Sciatic nerve (tissue), 2 donors: ENCODE results near the gene CEL. TPM values are rescaled to one million over a fixed set of nuclear protein-coding genes. Genes with fewer than 3 reads are reported as not detected.
"Not testable (repeated sequence)": the region's sequence is repeated elsewhere in the genome, so short reads cannot be mapped to it uniquely, and the experiment has no call there.

Experiments used
- ATAC-seq: fragments of 200-7000 bp; cut with Tn5 transposase; one replicate; pipeline ENCODE4 v1.9.1; 2020; ENCODE audit warnings: mild to moderate bottlenecking, moderate library complexity
- DNase-seq: peaks from one replicate; pipeline ENCODE4 v3.0.0-alpha.2; 2020; ENCODE audit warnings: low spot score
- intact Hi-C: fragments of 100-400 bp; cut with DNase I; formaldehyde crosslinking; loops from one replicate; pipeline ENCODE4 v1.14.2; 2022
- total RNA-seq: library from RNA; stranded (reverse); fragmentation: NEBNext Ultra II Directional; extraction: Animal tissue kit (Norgen Biotek cat#: 25700); gene quantifications from one replicate; pipeline ENCODE4 v1.2.1, GENCODE V29; 2021
- donor health status: DM: no; HTN: no; CAD: no.
- donor health status: DM: no; HTN: no; CAD: no.

Gene CEL
- total RNA-seq, result 2.7 TPM

DNA sequence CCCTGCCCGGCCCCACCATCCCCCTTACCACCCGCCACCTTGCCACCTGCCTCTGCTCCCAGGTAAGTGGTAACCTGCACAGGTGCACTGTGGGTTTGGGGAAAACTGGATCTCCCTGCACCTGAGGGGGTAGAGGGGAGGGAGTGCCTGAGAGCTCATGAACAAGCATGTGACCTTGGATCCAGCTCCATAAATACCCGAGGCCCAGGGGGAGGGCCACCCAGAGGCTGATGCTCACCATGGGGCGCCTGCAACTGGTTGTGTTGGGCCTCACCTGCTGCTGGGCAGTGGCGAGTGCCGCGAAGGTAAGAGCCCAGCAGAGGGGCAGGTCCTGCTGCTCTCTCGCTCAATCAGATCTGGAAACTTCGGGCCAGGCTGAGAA, at the start of gene CEL:
Gene CEL (plus strand): TSS at position 218 of the 382 bp plus-strand sequence. CDS start 22 bp downstream, at position 240.
- ATAC-seq, DNase-seq: not testable (repeated sequence)

GRCh38 chr9:133014696-133015095, 47.1 kb upstream of the CEL start:
- no peak for ATAC-seq
- no peak for DNase-seq
- intact Hi-C loops, result no loop called here

More for the DNA sequence above, at the start of gene CEL:
- intact Hi-C loops, result not testable (repeated sequence)

DNA sequence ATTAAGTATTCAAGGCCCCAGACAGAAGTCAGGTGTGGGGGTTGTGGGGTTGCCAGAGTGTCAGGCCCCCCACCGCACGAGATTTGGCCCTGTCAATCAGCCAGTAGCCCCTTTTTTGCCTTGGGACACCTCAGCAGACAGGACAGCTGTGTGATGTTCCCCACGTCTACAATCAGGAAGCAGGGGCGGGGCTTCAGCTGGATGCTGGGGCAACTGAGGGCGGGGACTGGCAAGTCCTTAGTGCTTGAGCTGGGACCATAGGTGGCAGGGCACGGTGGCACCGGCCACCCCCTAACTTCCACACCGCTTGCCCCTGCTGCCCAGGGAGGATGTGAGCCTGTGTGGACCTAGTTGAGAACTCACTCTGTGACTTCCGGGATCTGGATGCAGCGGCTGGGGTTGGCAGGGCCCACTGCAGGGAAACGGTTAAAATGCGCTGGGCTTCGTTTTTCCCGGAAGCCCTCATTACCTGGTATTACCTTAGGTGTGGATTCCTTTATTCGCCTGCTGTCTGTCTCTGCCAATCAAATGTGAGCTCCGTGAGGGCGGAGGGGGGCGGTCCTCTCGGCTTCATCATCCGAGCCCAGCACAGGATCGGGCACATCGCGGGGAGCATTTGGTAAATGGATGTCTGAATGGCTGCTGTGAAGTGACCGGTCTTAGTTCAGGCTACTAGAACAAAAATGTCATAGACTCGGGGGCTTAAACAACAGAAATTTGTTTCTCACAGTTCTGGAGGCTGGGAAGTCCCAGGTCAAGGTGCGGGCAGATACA, 38.5 kb upstream of the CEL start:
- DNase-seq, result no peak
- peak; percentile 26 for ATAC-seq
- intact Hi-C loops, result no loop called here

DNA sequence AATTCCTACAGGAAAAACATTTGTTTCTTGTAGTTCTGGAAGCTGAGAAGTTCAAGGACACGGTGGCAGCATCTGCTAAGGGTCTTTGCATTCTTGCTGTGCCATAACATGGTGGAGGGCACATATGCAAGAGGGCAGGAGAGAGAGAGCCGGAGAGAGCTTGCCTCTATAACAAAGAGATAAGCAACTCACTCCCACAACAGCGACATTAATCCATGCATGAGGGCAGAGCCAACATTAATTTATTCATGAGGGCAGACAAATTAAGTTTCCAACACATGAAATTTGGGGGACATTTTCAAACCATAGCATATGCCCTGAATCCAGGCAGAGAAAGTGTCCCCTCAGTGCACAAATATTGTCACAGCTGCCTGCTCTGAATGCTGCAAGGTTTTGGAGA, 35.4 kb upstream of the CEL start:
- DNase-seq (no peak), ATAC-seq (no peak)
- intact Hi-C loops, result no loop called here

DNA sequence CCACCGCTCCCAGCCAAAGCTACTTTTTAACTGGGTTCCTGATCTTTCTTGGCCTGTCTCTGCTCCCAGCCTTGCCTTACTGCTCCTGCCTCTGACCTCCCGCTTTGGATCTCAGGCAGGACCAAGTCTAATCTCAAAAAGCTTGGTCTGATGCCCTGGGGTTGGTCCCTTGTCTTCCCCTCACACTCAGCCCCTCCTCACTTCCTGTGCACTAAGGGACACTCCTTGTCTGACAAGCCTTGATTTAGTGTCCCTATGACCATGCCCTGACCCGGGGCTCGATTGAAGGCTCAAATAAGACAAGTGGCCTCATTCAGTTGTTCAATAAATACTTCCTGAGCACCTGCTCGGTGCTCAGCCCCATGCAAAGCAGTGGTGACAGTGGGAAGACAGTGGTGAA, 34.6 kb upstream of the CEL start:
- intact Hi-C loops, result no loop called here
- ATAC-seq (no peak), DNase-seq (no peak)

GRCh38 chr9:133028221-133028620, 33.6 kb upstream of the CEL start:
- DNase-seq (no peak), ATAC-seq (no peak)
- intact Hi-C loops, result no loop called here

- ATAC-seq, result no peak
- intact Hi-C loops, result no loop called here
- no peak for DNase-seq
Measured at GRCh38 chr9:133029994-133030316, 31.8 kb upstream of the CEL start.

- intact Hi-C loops, result no loop called here
- ATAC-seq, result peak; percentile 99
- DNase-seq, result peak; percentile 94
Measured at GRCh38 chr9:133030317-133031129, 31.3 kb upstream of the CEL start, which contains the start of gene GTF3C5. Gene GTF3C5 (plus strand): TSS chr9:133030997. CDS start chr9:133031012, 15 bp downstream.

- intact Hi-C loops, result no loop called here
- ATAC-seq (no peak), DNase-seq (no peak)
Measured at GRCh38 chr9:133031130-133031422, 30.7 kb upstream of the CEL start.

GRCh38 chr9:133031496-133031911, 30.3 kb upstream of the CEL start:
- ATAC-seq, result no peak
- intact Hi-C loops, result no loop called here
- DNase-seq, result no peak

DNA sequence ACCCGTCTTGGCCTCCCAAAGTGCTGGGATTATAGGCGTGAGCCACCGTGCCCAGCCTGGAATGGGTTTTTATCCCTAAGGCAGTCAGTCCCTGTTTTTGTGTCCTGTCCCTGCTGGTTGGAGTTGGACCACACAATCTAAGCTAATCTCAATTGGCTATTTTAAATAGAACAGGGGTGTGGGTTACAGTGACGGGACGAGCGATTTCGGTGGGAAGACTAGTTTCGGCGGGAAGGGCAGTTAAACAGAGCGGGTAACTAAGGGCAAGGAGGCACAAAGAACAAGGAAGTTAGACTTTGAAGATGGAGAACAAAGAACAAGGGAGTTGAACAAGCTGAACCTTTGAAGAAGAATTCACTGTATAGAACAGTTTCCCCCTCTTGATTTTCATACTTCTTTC, 29.6 kb upstream of the CEL start:
- no peak for ATAC-seq
- DNase-seq, result no peak
- intact Hi-C loops, result no loop called here

DNA sequence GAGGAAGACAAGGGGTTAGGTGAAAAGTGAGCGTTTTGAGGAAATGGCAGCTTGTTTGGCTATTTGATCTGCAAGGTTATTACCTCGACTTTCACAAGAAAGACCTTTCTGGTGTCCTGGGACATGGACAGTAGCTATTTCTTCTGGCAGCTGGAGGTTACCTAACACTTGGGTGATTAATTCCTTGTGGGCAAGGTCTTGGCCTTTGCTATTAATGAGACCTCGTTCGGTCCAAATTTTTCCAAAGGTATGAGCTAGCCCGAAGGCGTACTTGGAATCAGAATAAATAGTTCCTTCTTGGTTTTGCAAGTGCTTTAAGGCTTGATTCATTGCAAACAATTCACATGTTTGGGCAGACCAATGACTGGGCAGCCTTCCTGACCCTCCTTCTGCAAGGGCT, 26.1 kb upstream of the CEL start:
- intact Hi-C loops, result no loop called here
- no peak for DNase-seq
- no peak for ATAC-seq

DNA sequence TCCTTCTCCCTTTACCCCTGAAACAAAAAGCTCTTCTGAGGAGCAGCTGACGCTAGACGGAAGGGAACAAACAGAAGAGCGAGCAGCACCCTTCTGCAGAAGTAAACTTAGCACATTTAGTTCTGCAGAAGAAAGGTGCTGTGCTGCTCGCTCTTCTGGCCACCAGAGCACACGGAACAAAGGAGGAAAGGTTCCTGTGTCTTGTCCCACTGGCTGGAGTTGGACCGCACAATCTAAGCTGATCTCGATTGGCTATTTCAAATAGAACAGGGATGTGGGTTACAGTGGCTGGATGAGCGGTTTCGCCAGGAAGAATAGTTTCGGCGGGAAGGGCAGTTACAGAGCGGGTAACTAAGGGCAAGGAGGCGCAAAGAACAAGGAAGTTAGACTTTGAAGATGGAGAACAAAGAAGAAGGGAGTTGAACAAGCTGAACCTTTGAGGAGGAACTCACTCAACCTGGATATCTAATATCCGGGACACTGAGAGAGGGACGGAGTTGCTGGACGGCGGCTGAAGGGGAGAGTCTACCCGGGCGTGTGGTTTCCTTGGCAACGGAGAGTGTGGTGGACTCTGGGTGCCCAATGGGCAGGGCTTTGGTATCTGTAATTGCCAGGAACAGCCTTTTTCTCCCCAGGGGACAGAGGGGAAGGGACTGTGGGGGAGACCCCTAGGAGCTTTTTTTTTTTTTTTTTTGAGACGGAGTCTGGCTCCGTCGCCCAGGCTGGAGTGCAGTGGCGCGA, 23.8 kb upstream of the CEL start:
- ATAC-seq (no peak), DNase-seq (no peak)
- intact Hi-C loops, result no loop called here

- ATAC-seq, DNase-seq: not testable (repeated sequence)
- intact Hi-C loops, result loop anchor here (10.0 kb wide), 1 partner anchor 104 kb away; no protein-coding TSS in a partner anchor
Measured at GRCh38 chr9:133040892-133041479, 20.8 kb upstream of the CEL start.

DNA sequence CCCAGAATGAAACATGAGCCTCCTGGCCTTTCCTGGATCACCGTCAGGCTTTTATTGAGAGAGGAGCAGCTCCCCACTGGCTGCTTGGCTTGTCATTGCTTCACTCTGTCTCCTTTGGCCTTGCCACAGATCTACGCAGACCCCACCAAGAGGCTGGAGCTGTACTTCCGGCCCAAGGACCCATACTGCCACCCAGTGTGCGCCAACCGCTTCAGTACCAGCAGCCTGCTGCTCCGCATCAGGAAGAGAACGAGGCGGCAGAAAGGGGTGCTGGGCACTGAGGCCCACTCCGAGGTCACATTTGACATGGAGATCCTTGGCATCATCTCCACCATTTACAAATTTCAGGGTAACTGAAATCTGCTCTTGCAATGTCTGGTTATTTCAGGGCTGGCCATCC, 19.8 kb upstream of the CEL start:
- DNase-seq (no peak), ATAC-seq (no peak)
- intact Hi-C loops, result loop anchor here (2.0 to 10.0 kb wide), 2 partner anchors 23 to 103 kb away; no protein-coding TSS in a partner anchor

- no peak for DNase-seq
- intact Hi-C loops, result loop anchor here (2.0 to 10.0 kb wide), 2 partner anchors 22 to 102 kb away; no protein-coding TSS in a partner anchor
- ATAC-seq, result no peak
Measured at GRCh38 chr9:133042676-133043075, 19.1 kb upstream of the CEL start.

DNA sequence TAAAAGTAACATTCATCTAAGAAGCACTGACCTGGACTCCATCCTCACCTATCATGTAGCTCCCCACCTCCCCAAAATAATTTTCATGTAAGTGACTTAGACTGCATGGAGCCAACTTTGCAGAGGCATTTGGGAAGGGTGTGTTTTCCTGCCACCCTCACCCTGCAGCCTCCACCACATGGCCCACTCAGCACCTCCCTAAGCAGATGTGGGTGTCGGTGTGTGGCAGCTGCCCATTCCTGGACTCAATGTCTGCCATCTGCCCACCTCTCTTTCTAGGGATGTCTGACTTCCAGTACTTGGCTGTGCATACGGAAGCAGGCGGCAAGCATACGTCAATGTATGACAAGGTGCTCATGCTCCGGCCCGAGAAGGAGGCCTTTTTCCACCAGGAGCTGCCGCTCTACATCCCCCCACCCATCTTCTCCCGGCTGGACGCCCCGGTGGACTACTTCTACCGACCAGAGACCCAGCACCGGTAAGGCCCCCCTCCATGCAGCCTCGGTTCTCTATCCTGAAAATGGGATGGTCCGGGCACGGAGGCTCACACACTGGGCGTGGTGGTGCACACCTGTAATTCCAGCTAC, 18.2 kb upstream of the CEL start:
- DNase-seq (no peak), ATAC-seq (no peak)
- intact Hi-C loops, result loop anchor here (2.0 to 10.0 kb wide), 2 partner anchors 21 to 101 kb away; no protein-coding TSS in a partner anchor

DNA sequence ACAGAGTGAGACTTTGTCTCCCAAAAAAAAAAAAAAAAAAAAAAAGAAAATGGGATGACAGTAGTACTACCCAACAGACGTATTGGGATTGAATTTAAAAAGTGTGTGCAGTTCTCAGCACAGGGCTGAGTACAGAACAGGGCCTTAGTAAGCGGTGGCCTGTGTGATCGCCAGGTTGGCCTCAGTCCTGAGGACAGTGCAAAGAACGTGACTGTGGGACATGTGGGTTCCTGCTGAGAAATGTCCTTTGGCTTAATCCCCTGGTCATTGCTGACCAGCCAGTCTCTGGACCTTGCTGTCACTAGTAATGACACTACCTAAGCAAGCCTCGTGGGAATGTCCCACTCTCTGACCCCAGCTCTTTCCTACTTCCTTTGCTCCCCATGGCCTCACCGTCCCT, 17.7 kb upstream of the CEL start:
- ATAC-seq, result no peak
- no peak for DNase-seq
- intact Hi-C loops, result loop anchor here (10.0 kb wide), 1 partner anchor 101 kb away; no protein-coding TSS in a partner anchor

GRCh38 chr9:133044661-133045060, 17.1 kb upstream of the CEL start:
- DNase-seq (no peak), ATAC-seq (no peak)
- intact Hi-C loops, result loop anchor here (10.0 kb wide), 1 partner anchor 100 kb away; no protein-coding TSS in a partner anchor
